ENCODE data around the gene SEC14L5.
A peak's percentile ranks its signal among the peaks of the same experiment; 100 is the strongest.

SEC14L5 gene

GRCh38 chr16:4934591-4934990 is 23.5 kb upstream of the SEC14L5 start:
- Histone ChIP-seq H3K27me3 (ENCODE audit: control insufficient read depth, insufficient read depth, low read length) (no peaks in the 10 kb centered on the region), H3K36me3 (ENCODE audit: control insufficient read depth, insufficient read depth, low read length) (no peaks in the 10 kb centered on the region), H3K4me3 (ENCODE audit: low read length) (no peak overlapping the region), H3K27ac (ENCODE audit: low read depth, low read length) (no peak overlapping the region), H3K9ac (ENCODE audit: low read length) (no peak overlapping the region), H3K4me1 (ENCODE audit: control insufficient read depth, insufficient read depth, low read length) (no peaks in the 10 kb centered on the region)

- Histone ChIP-seq H3K27me3 (ENCODE audit: control insufficient read depth, insufficient read depth, low read length) (no peaks in the 10 kb centered on the region), H3K36me3 (ENCODE audit: control insufficient read depth, insufficient read depth, low read length) (no peaks in the 10 kb centered on the region), H3K27ac (ENCODE audit: low read depth, low read length) (no peak overlapping the region), H3K4me1 (ENCODE audit: control insufficient read depth, insufficient read depth, low read length) (no peaks in the 10 kb centered on the region), H3K9ac (ENCODE audit: low read length) (no peak overlapping the region), H3K4me3 (ENCODE audit: low read length) (peak overlapping the region; percentile 79)
Measured at GRCh38 chr16:4935241-4935855, 22.8 kb upstream of the SEC14L5 start.

- no peaks in the 10 kb centered on the region for H3K36me3 ChIP-seq (ENCODE audit: control insufficient read depth, insufficient read depth, low read length)
- H3K27ac ChIP-seq (ENCODE audit: low read depth, low read length) = no peak overlapping the region
- H3K4me3 ChIP-seq (ENCODE audit: low read length) = peak overlapping the region; percentile 79
- H3K27me3 ChIP-seq (ENCODE audit: control insufficient read depth, insufficient read depth, low read length) = no peaks in the 10 kb centered on the region
- H3K9ac ChIP-seq (ENCODE audit: low read length) = peak overlapping the region; percentile 49
- H3K4me1 ChIP-seq (ENCODE audit: control insufficient read depth, insufficient read depth, low read length) = no peaks in the 10 kb centered on the region
Measured at GRCh38 chr16:4936181-4936990, 21.7 kb upstream of the SEC14L5 start.

- peak within 1 kb of the TSS; percentile 49 for H3K9ac ChIP-seq (ENCODE audit: low read length)
- H3K4me1 ChIP-seq (ENCODE audit: control insufficient read depth, insufficient read depth, low read length) = peaks cover under 1% of the 10 kb centered on the region
- no peak within 1 kb of the TSS for H3K27ac ChIP-seq (ENCODE audit: low read depth, low read length)
- H3K27me3 ChIP-seq (ENCODE audit: control insufficient read depth, insufficient read depth, low read length) = no peaks in the 10 kb centered on the region
- no peaks in the 10 kb centered on the region for H3K36me3 ChIP-seq (ENCODE audit: control insufficient read depth, insufficient read depth, low read length)
- H3K4me3 ChIP-seq (ENCODE audit: low read length) = peak within 1 kb of the TSS; percentile 79
Measured at GRCh38 chr16:4936991-4937781, 20.9 kb upstream of the SEC14L5 start, which contains the start of gene PPL. PPL (minus strand) TSS chr16:4937148; CDS start chr16:4937045, 103 bp downstream.

- Histone ChIP-seq H3K4me3 (ENCODE audit: low read length) (peak overlapping the region; percentile 54), H3K36me3 (ENCODE audit: control insufficient read depth, insufficient read depth, low read length) (no peaks in the 10 kb centered on the region), H3K4me1 (ENCODE audit: control insufficient read depth, insufficient read depth, low read length) (peaks cover 9% of the 10 kb centered on the region), H3K9ac (ENCODE audit: low read length) (no peak overlapping the region), H3K27me3 (ENCODE audit: control insufficient read depth, insufficient read depth, low read length) (no peaks in the 10 kb centered on the region), H3K27ac (ENCODE audit: low read depth, low read length) (no peak overlapping the region)
Measured at GRCh38 chr16:4937782-4938682, 20.1 kb upstream of the SEC14L5 start.

- Histone ChIP-seq H3K4me1 (ENCODE audit: control insufficient read depth, insufficient read depth, low read length) (peaks cover 16% of the 10 kb centered on the region), H3K27ac (ENCODE audit: low read depth, low read length) (no peak overlapping the region), H3K4me3 (ENCODE audit: low read length) (no peak overlapping the region), H3K27me3 (ENCODE audit: control insufficient read depth, insufficient read depth, low read length) (no peaks in the 10 kb centered on the region), H3K9ac (ENCODE audit: low read length) (no peak overlapping the region), H3K36me3 (ENCODE audit: control insufficient read depth, insufficient read depth, low read length) (no peaks in the 10 kb centered on the region)
Measured at GRCh38 chr16:4938683-4939030, 19.5 kb upstream of the SEC14L5 start.

- H3K4me1 ChIP-seq (ENCODE audit: control insufficient read depth, insufficient read depth, low read length) = peaks cover 32% of the 10 kb centered on the region
- H3K36me3 ChIP-seq (ENCODE audit: control insufficient read depth, insufficient read depth, low read length) = no peaks in the 10 kb centered on the region
- H3K9ac ChIP-seq (ENCODE audit: low read length) = no peak overlapping the region
- H3K27me3 ChIP-seq (ENCODE audit: control insufficient read depth, insufficient read depth, low read length) = no peaks in the 10 kb centered on the region
- no peak overlapping the region for H3K27ac ChIP-seq (ENCODE audit: low read depth, low read length)
- H3K4me3 ChIP-seq (ENCODE audit: low read length) = no peak overlapping the region
Measured at GRCh38 chr16:4940719-4941118, 17.4 kb upstream of the SEC14L5 start.

- no peaks in the 10 kb centered on the region for H3K36me3 ChIP-seq (ENCODE audit: control insufficient read depth, insufficient read depth, low read length)
- H3K27ac ChIP-seq (ENCODE audit: low read depth, low read length) = peak overlapping the region; percentile 92
- peak overlapping the region; percentile 15 for H3K4me3 ChIP-seq (ENCODE audit: low read length)
- H3K27me3 ChIP-seq (ENCODE audit: control insufficient read depth, insufficient read depth, low read length) = no peaks in the 10 kb centered on the region
- no peak overlapping the region for H3K9ac ChIP-seq (ENCODE audit: low read length)
- H3K4me1 ChIP-seq (ENCODE audit: control insufficient read depth, insufficient read depth, low read length) = peaks cover 32% of the 10 kb centered on the region
Measured at GRCh38 chr16:4942481-4942880, 15.6 kb upstream of the SEC14L5 start.

- Histone ChIP-seq H3K9ac (ENCODE audit: low read length) (no peak overlapping the region), H3K27me3 (ENCODE audit: control insufficient read depth, insufficient read depth, low read length) (no peaks in the 10 kb centered on the region), H3K36me3 (ENCODE audit: control insufficient read depth, insufficient read depth, low read length) (no peaks in the 10 kb centered on the region), H3K4me1 (ENCODE audit: control insufficient read depth, insufficient read depth, low read length) (peaks cover 32% of the 10 kb centered on the region), H3K27ac (ENCODE audit: low read depth, low read length) (peak overlapping the region; percentile 92), H3K4me3 (ENCODE audit: low read length) (peak overlapping the region; percentile 19)
Measured at GRCh38 chr16:4944333-4945281, 13.5 kb upstream of the SEC14L5 start.

- H3K27ac ChIP-seq (ENCODE audit: low read depth, low read length) = peak overlapping the region; percentile 92
- H3K4me1 ChIP-seq (ENCODE audit: control insufficient read depth, insufficient read depth, low read length) = peaks cover 32% of the 10 kb centered on the region
Measured at GRCh38 chr16:4945560-4946502, 12.3 kb upstream of the SEC14L5 start.

More at GRCh38 chr16:4945560-4946502, 12.3 kb upstream of the SEC14L5 start:
- no peaks in the 10 kb centered on the region for H3K27me3 ChIP-seq (ENCODE audit: control insufficient read depth, insufficient read depth, low read length)
- H3K9ac ChIP-seq (ENCODE audit: low read length) = no peak overlapping the region
- H3K4me3 ChIP-seq (ENCODE audit: low read length) = no peak overlapping the region
- no peaks in the 10 kb centered on the region for H3K36me3 ChIP-seq (ENCODE audit: control insufficient read depth, insufficient read depth, low read length)
